Measurements from ENCODE around the gene DDI1. TPM values are rescaled to one million over a fixed set of nuclear protein-coding genes. Genes with fewer than 3 reads are reported as not detected.

DDI1 gene
- total and polyA plus RNA-seq, 2 experiments from 2014 or later: 0.13 TPM; not detected in 1

DNA sequence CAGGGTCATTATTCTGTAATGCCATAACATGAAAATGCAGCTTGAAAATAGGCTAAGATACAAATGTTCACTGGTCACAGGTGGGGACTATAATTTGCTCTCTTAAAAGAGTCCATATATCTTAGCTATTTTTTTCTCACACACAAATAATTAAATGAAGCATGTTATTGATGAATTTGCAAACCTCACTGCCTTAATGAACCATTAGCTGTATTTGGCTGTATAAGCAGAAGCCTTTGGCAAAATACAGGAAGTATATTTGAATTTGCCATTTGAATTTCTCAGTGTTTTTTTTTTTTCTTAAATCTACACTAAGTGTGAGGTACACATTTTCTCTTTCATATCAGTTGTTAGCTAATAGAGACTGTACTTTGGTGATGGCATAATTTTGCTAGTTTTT is 38.7 kb downstream of the DDI1 start:
- Histone ChIP-seq H3K27ac (ENCODE audit: low read depth) (no peak overlapping the region), H3F3A (replicated peaks; ENCODE audit: low read depth) (no peaks in the 10 kb centered on the region), H3K4me2 (no peak overlapping the region), H3K9me2 (ENCODE audit: insufficient read depth) (no peaks in the 10 kb centered on the region), H3K4me1 (ENCODE audit: insufficient read depth) (peaks cover 9% of the 10 kb centered on the region; the same call in 1 of the 2 replicates), H3K4me3 (no peak overlapping the region), H3K36me3 (ENCODE audit: insufficient read depth) (no peaks in the 10 kb centered on the region), H2AFZ (no peak overlapping the region), H4K20me1 (replicated peaks; ENCODE audit: insufficient read depth) (no peaks in the 10 kb centered on the region), H3K27me3 (ENCODE audit: insufficient read depth) (no peaks in the 10 kb centered on the region), H3K79me2 (replicated peaks; ENCODE audit: insufficient read depth) (no peaks in the 10 kb centered on the region)
- Mint-ChIP-seq H3K36me3 (ENCODE audit: low read depth) (no peaks in the 10 kb centered on the region), H3K9me3 (no peaks in the 10 kb centered on the region), H3K27me3 (ENCODE audit: insufficient read depth, low read depth, poor library complexity) (peaks cover 1% of the 10 kb centered on the region), H3K27ac (no peak overlapping the region), H3K4me1 (peaks cover 10% of the 10 kb centered on the region; the same call in 2 of the 3 replicates), H3K4me3 (no peak overlapping the region)
- no peak for DNase-seq (ENCODE audit: low spot score)
- no peak for ATAC-seq
- no peak for TF ChIP-seq ETS1 (IDR thresholded peaks at IDR 0.05)
- TF ChIP-seq CTCF (conservative IDR thresholded peaks at IDR 0.05; ENCODE audit: low read depth in 2 of 2): no peak
- TF ChIP-seq REST (IDR thresholded peaks at IDR 0.05; ENCODE audit: unreplicated experiment): no peak
- no peak for TF ChIP-seq CREB1 (CRISPR knock-in tag; IDR thresholded peaks at IDR 0.05; ENCODE audit: low read depth)
- TF ChIP-seq ZNF331 (CRISPR knock-in tag; IDR thresholded peaks at IDR 0.05; ENCODE audit: low read depth): no peak
- no peak for TF ChIP-seq ZNF114 (CRISPR knock-in tag; IDR thresholded peaks at IDR 0.05)
- no peak for TF ChIP-seq POLR2AphosphoS5 (IDR thresholded peaks at IDR 0.05; ENCODE audit: low read depth)

DNA sequence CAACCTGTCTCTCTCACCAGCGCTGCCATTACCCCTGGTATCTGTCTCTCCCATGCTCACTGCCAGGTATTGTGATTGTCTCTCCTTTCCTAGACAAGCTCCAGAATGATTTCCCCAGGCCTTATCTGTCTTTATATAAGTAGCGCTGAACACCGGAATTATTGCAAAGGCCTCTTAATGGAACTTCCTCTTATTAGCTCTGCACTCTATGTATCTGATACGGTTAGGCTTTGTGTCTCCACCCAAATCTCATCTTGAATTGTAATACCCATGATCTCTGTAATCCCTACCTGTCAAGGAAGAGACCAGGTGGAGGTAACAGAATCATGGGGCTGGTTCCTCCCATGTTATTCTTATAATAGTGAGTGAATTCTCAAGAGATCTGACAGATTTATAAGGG is 39.3 kb downstream of the DDI1 start:
- ATAC-seq: no peak
- H3K27ac Mint-ChIP-seq: no peak overlapping the region; the same call in 1 of the 2 replicates
- TF ChIP-seq EZH2phosphoT487 (IDR thresholded peaks at IDR 0.05; ENCODE audit: unreplicated experiment): no peak
- TF ChIP-seq ZNF331 (CRISPR knock-in tag; IDR thresholded peaks at IDR 0.05; ENCODE audit: low read depth): no peak
- no peak for TF ChIP-seq ETS1 (IDR thresholded peaks at IDR 0.05)
- no peak for TF ChIP-seq NANOG (IDR thresholded peaks at IDR 0.05; ENCODE audit: borderline replicate concordance)
- TF ChIP-seq EZH2 (IDR thresholded peaks at IDR 0.05; ENCODE audit: low read depth, unreplicated experiment): no peak
- TF ChIP-seq CREB1 (CRISPR knock-in tag; IDR thresholded peaks at IDR 0.05; ENCODE audit: low read depth): no peak
- TF ChIP-seq ZNF114 (CRISPR knock-in tag; IDR thresholded peaks at IDR 0.05): no peak
- TF ChIP-seq STAT1 (IDR thresholded peaks at IDR 0.05; ENCODE audit: unreplicated experiment): no peak
- no peak for TF ChIP-seq JUNB (IDR thresholded peaks at IDR 0.05; ENCODE audit: unreplicated experiment)
- no peak for TF ChIP-seq CTCF (conservative IDR thresholded peaks at IDR 0.05; ENCODE audit: low read depth in 2 of 2)
- no peak for TF ChIP-seq POLR2AphosphoS5 (IDR thresholded peaks at IDR 0.05; ENCODE audit: low read depth)

More for the DNA sequence above, 39.3 kb downstream of the DDI1 start:
- no peaks in the 10 kb centered on the region for H3K9me3 Mint-ChIP-seq
- Histone ChIP-seq H3K9me2 (ENCODE audit: insufficient read depth) (no peaks in the 10 kb centered on the region), H3K79me2 (replicated peaks; ENCODE audit: insufficient read depth) (no peaks in the 10 kb centered on the region), H2AFZ (no peak overlapping the region), H4K20me1 (replicated peaks; ENCODE audit: insufficient read depth) (no peaks in the 10 kb centered on the region), H3F3A (replicated peaks; ENCODE audit: low read depth) (no peaks in the 10 kb centered on the region), H3K4me2 (no peak overlapping the region), H3K4me3 (no peak overlapping the region), H3K27me3 (ENCODE audit: insufficient read depth) (no peaks in the 10 kb centered on the region), H3K27ac (ENCODE audit: low read depth) (no peak overlapping the region), H3K4me1 (ENCODE audit: insufficient read depth) (peaks cover 9% of the 10 kb centered on the region; the same call in 1 of the 2 replicates), H3K36me3 (ENCODE audit: insufficient read depth) (no peaks in the 10 kb centered on the region)
- H3K27me3 Mint-ChIP-seq (ENCODE audit: insufficient read depth, low read depth, poor library complexity): peaks cover 1% of the 10 kb centered on the region
- peaks cover 10% of the 10 kb centered on the region; the same call in 2 of the 3 replicates for H3K4me1 Mint-ChIP-seq
- no peak for DNase-seq (ENCODE audit: low spot score)
- no peaks in the 10 kb centered on the region for H3K36me3 Mint-ChIP-seq (ENCODE audit: low read depth)
- H3K4me3 Mint-ChIP-seq: no peak overlapping the region

All from GM23338 (cell line).